Measurements from ENCODE around the gene MT1A.

Gene MT1A

DNA sequence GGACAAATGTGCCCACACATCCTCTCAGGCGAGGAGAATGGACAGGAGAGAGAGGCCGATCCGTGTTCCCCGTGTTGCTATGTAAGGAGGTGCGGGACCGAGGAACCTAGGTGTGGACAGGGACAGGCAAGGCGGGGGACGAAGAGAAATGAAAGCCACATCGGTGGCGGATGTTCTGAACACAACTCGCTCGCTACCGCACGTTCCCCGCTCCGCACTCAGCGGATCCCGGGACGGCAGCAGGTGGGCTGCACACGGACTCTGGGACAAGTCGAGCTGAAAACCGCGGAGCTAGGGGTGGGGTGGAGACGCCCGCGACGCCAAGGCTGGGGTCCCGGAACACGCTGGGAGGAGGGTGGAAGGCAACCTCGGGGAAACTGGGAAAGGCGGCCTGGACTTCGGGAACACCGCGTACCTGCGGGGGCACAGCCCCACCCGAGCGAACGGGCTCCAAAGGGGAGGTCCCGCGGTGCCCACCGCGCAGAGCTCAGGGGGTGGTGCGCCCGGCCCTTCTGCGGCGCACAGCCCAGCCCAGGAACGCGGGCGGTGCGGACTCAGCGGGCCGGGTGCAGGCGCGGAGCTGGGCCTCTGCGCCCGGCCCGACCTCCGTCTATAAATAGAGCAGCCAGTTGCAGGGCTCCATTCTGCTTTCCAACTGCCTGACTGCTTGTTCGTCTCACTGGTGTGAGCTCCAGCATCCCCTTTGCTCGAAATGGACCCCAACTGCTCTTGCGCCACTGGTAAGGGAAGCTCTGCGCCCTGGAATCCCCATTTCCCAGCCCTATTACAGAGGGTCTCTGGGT, 13.1 kb upstream of the MT1A start, which contains the start of gene MT1E:
TSS of gene MT1E (plus strand) at position 642 of the 803 bp plus-strand sequence. CDS start at position 713, 71 bp downstream.
- DNase-seq (ENCODE audit: low read depth): peak; percentile 71
- H3K4me3 ChIP-seq (ENCODE audit: low read depth, low read length): peak within 1 kb of the TSS; percentile 39
- TF ChIP-seq MYC (IDR thresholded peaks at IDR 0.05; ENCODE audit: low read depth, low read length) (no peak), POLR2A (IDR thresholded peaks at IDR 0.05; ENCODE audit: extremely low read depth, insufficient read length) (no peak)
- TF ChIP-seq, protein P1, sequence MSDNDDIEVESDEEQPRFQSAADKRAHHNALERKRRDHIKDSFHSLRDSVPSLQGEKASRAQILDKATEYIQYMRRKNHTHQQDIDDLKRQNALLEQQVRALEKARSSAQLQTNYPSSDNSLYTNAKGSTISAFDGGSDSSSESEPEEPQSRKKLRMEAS (IDR thresholded peaks at IDR 0.05; ENCODE audit: low read depth, low read length): no peak
- TF ChIP-seq, protein P2, sequence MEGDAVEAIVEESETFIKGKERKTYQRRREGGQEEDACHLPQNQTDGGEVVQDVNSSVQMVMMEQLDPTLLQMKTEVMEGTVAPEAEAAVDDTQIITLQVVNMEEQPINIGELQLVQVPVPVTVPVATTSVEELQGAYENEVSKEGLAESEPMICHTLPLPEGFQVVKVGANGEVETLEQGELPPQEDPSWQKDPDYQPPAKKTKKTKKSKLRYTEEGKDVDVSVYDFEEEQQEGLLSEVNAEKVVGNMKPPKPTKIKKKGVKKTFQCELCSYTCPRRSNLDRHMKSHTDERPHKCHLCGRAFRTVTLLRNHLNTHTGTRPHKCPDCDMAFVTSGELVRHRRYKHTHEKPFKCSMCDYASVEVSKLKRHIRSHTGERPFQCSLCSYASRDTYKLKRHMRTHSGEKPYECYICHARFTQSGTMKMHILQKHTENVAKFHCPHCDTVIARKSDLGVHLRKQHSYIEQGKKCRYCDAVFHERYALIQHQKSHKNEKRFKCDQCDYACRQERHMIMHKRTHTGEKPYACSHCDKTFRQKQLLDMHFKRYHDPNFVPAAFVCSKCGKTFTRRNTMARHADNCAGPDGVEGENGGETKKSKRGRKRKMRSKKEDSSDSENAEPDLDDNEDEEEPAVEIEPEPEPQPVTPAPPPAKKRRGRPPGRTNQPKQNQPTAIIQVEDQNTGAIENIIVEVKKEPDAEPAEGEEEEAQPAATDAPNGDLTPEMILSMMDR (IDR thresholded peaks at IDR 0.05; ENCODE audit: low read depth, low read length): no peak

DNA sequence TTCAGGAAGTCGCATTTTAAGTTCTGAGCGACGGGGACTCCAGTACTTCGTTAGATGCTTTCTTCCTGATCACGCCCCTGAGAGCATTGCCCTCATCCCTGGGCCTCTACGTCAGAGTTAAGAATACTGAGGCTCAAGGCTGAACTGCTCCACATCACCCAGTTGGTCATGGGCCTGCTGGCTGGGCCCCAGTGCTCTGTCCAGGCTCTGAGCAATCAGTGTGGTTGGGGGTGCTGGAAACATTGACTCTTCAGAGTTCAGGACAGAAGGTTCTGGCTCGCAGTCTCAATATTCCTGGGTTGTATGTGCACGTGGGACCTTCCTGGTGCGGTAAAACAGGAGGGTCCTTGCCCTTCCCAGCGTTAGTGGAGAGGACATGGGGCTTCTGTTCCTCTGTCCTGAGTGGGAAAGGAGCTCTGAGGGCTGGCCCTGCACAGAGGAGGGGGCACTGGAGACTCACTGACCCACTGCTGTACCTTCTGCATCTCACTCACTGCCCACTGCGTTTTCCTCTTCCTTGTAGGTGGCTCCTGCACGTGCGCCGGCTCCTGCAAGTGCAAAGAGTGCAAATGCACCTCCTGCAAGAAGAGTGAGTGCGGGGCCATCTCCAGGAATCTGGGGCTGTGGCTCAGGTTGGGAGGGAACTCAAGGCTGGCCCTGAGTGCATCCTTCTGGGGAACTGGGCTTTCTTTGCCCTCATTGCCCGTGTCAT, 12.4 kb upstream of the MT1A start:
- TF ChIP-seq, protein P1 (IDR thresholded peaks at IDR 0.05; ENCODE audit: low read depth, low read length): no peak
- TF ChIP-seq MYC (IDR thresholded peaks at IDR 0.05; ENCODE audit: low read depth, low read length) (no peak), POLR2A (IDR thresholded peaks at IDR 0.05; ENCODE audit: extremely low read depth, insufficient read length) (no peak)
- TF ChIP-seq, protein P2 (IDR thresholded peaks at IDR 0.05; ENCODE audit: low read depth, low read length): no peak
- peak overlapping the region; percentile 39 for H3K4me3 ChIP-seq (ENCODE audit: low read depth, low read length)
- no peak for DNase-seq (ENCODE audit: low read depth)

DNA sequence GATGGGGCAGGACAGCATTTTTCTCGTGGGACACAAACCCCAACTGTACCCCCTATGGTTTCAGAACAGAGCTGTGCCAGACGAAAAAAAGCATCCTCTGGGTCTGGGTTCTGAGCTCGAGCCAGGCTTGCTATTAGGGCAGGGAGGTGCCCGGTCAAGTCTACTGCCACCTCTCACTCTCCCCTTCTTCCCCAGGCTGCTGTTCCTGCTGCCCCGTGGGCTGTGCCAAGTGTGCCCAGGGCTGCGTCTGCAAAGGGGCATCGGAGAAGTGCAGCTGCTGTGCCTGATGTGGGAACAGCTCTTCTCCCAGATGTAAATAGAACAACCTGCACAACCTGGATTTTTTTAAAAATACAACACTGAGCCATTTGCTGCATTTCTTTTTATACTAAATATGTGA, 11.8 kb upstream of the MT1A start:
- no peak for DNase-seq (ENCODE audit: low read depth)
- TF ChIP-seq, protein P2 (IDR thresholded peaks at IDR 0.05; ENCODE audit: low read depth, low read length): no peak
- TF ChIP-seq, protein P1 (IDR thresholded peaks at IDR 0.05; ENCODE audit: low read depth, low read length): no peak
- TF ChIP-seq POLR2A (IDR thresholded peaks at IDR 0.05; ENCODE audit: extremely low read depth, insufficient read length) (no peak), MYC (IDR thresholded peaks at IDR 0.05; ENCODE audit: low read depth, low read length) (no peak)
- no peak overlapping the region for H3K4me3 ChIP-seq (ENCODE audit: low read depth, low read length)

DNA sequence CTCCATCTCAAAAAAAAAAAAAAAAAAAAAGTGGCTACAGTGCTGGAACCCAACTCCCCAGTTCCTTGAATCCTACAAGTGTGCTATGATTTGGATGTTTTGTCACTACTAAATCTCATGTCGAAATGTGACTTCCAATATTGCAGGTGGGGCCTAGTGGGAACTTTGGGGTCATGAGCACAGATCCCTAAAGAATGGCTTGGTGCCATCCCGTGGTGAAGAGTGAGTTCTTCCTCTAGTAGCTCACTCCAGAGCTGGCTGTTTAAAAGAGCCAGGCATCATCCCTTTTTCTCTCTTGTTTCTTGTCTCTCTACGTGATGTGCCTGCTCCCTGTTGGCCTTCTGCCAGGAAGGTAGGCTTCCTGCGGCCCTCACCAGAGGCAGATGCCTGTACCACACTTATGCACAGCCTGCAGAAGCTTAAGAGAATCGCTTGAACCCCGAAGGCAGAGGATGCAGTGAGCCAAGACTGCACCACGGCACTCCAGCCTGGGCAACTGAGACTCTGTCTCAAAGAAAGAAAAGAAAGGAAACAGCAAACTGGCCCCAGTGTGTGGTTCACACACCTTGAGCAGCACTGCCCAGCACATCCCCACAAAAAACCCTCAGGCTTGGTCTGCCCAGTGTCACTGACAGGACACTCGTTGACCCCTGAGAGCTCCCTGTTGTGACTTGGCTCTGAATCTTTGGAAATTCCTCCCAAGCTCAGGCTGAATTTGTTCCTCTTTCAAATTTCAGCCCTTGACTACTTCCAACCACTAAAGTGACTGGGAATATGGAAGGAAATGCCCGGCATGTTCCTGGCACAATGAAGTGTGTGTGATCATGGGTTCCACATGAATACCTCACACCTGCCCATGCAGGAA, 9.7 kb upstream of the MT1A start:
- DNase-seq (ENCODE audit: low read depth): no peak
- H3K4me3 ChIP-seq (ENCODE audit: low read depth, low read length): no peak overlapping the region
- TF ChIP-seq MYC (IDR thresholded peaks at IDR 0.05; ENCODE audit: low read depth, low read length) (no peak), POLR2A (IDR thresholded peaks at IDR 0.05; ENCODE audit: extremely low read depth, insufficient read length) (no peak)
- TF ChIP-seq, protein P1 (IDR thresholded peaks at IDR 0.05; ENCODE audit: low read depth, low read length): no peak
- TF ChIP-seq, protein P2 (IDR thresholded peaks at IDR 0.05; ENCODE audit: low read depth, low read length): no peak

DNA sequence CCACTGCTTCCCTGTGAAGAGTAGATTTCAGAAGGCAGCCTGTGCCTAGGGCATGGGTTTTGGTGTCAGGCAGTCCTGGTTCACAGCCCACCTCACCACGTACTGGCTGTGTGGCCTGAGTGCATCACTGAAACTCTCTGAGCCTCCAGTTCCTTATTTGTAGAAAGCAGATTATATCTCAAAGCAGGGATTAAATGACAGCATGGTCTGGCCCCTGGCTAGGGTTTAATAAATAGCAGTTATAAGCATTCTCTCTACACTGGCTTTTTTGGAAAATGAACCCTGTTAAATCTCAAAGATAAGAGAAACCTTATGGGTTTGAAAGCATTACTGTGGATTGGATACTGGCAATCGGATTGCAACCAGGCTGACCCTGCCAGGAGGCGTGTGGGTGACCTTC, 8.9 kb upstream of the MT1A start:
- TF ChIP-seq, protein P1 (IDR thresholded peaks at IDR 0.05; ENCODE audit: low read depth, low read length): no peak
- TF ChIP-seq, protein P2 (IDR thresholded peaks at IDR 0.05; ENCODE audit: low read depth, low read length): no peak
- DNase-seq (ENCODE audit: low read depth): no peak
- no peak overlapping the region for H3K4me3 ChIP-seq (ENCODE audit: low read depth, low read length)
